Measurements from ENCODE around the gene TRIP6. TPM values are rescaled to one million over a fixed set of nuclear protein-coding genes. Genes with fewer than 3 reads are reported as not detected.

The TRIP6 gene
- total RNA-seq, 1 experiment from 2014 or later: 102 TPM

- H2AFZ ChIP-seq (ENCODE audit: low read depth, low read length, poor library complexity, severe bottlenecking): no peak overlapping the region
- BruUV-seq (replicated peaks): no TSS peak
- peak; percentile 41 for ATAC-seq
- peaks cover 14 to 19% of the 10 kb centered on the region in 2 experiments; a peak in 3 of 4 replicates for H3K36me3 ChIP-seq (ENCODE audit: control insufficient read depth in 1 of 2, insufficient read depth in 2 of 2, low read length in 2 of 2)
- DNase-seq (ENCODE audit: low read depth, low spot score): no peak
- peak overlapping the region; percentile 89 for H3K9ac ChIP-seq (ENCODE audit: low read length)
- H3K9me3 ChIP-seq (ENCODE audit: control insufficient read depth in 1 of 2, insufficient read depth in 1 of 2, low read depth in 1 of 2, low read length in 2 of 2): no peaks in the 10 kb centered on the region
- H3K4me2 ChIP-seq (ENCODE audit: low read length): peak overlapping the region; percentile 81
- peaks cover 32% of the 10 kb centered on the region for H3K79me2 ChIP-seq (ENCODE audit: insufficient read depth, low read length)
- ChIA-PET POLR2A (interaction anchor here (0.6 to 2.5 kb wide), 6 partner anchors 10 to 251 kb away, joined by 3 to 9 read pairs (median 4); partner anchors contain the start of genes POP7 and SRRT), RAD21 (ENCODE audit: low non-redundant PET in 1 of 2, low total read pairs in 2 of 2, uncharacterized antibody in 2 of 2, unreplicated experiment in 2 of 2) (interaction anchor here (0.6 to 1.4 kb wide), 4 partner anchors 25 to 194 kb away, joined by 3 to 5 read pairs (median 4); partner anchors contain the start of genes POP7 (in 1 of the 2) and SRRT (in 1 of the 2)), CTCF (interaction anchor here (0.7 to 2.2 kb wide), 9 partner anchors 16 to 214 kb away, joined by 3 to 7 read pairs (median 4); partner anchors contain the start of genes MOSPD3, POP7 and SLC12A9)
- TF ChIP-seq CTCF (IDR thresholded peaks at IDR 0.05 in 2 of 3, conservative IDR thresholded peaks at IDR 0.05 in 1 of 3; ENCODE audit: borderline replicate concordance in 1 of 3, insufficient read depth in 1 of 3, low read depth in 2 of 3, low read length in 2 of 3): no peak
- no peak for TF ChIP-seq TCF7L2 (IDR thresholded peaks at IDR 0.05; ENCODE audit: borderline replicate concordance, extremely low read depth, insufficient read depth, insufficient read length)
- TF ChIP-seq FOSL1 (IDR thresholded peaks at IDR 0.05; ENCODE audit: low read depth): no peak
- peak; percentile 83; the same call in 1 of the 2 replicates for TF ChIP-seq ZFX (IDR thresholded peaks at IDR 0.05)
- TF ChIP-seq, protein P1, sequence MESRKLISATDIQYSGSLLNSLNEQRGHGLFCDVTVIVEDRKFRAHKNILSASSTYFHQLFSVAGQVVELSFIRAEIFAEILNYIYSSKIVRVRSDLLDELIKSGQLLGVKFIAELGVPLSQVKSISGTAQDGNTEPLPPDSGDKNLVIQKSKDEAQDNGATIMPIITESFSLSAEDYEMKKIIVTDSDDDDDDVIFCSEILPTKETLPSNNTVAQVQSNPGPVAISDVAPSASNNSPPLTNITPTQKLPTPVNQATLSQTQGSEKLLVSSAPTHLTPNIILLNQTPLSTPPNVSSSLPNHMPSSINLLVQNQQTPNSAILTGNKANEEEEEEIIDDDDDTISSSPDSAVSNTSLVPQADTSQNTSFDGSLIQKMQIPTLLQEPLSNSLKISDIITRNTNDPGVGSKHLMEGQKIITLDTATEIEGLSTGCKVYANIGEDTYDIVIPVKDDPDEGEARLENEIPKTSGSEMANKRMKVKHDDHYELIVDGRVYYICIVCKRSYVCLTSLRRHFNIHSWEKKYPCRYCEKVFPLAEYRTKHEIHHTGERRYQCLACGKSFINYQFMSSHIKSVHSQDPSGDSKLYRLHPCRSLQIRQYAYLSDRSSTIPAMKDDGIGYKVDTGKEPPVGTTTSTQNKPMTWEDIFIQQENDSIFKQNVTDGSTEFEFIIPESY (IDR thresholded peaks at IDR 0.05; ENCODE audit: extremely low read depth, insufficient replicate concordance, low read length): no peak
- TF ChIP-seq EZH2 (IDR thresholded peaks at IDR 0.05): no peak
- TF ChIP-seq CBX3 (IDR thresholded peaks at IDR 0.05; ENCODE audit: low read depth): no peak
- no peak for TF ChIP-seq SIN3A (IDR thresholded peaks at IDR 0.05; ENCODE audit: low read depth)
- no peaks in the 10 kb centered on the region for H3K27me3 ChIP-seq (ENCODE audit: insufficient read depth, low read length)
- H3K9me2 ChIP-seq (ENCODE audit: insufficient read depth): no peaks in the 10 kb centered on the region
- peak overlapping the region; percentile 64 to 86 for H3K4me3 ChIP-seq (replicated peaks in 1 of 2; ENCODE audit: low read depth in 1 of 2, low read length in 2 of 2)
- intact Hi-C loops (cut with micrococcal nuclease): loop anchor here (2.0 kb wide), 1 partner anchor 122 kb away; no protein-coding TSS in a partner anchor
- H3K4me1 ChIP-seq (ENCODE audit: control insufficient read depth in 1 of 2, insufficient read depth in 2 of 2, low read length in 2 of 2): peaks cover 9 to 26% of the 10 kb centered on the region in 2 experiments; a peak in 3 of 4 replicates
- no peaks in the 10 kb centered on the region for H4K20me1 ChIP-seq (ENCODE audit: insufficient read depth)
- peak overlapping the region; percentile 96 for H3K27ac ChIP-seq (ENCODE audit: low read depth, low read length)
These were observed 40.5 kb upstream of the TRIP6 start for GRCh38 chr7:100826514-100827329.

Measured in HCT116 (cell line).